Stimulated activated CD8-positive, alpha-beta memory T cell treated with anti-CD3 and anti-CD28 coated beads, Interleukin-15, amount 100 ng/mL, for 4 hours (primary cell): ENCODE measurements around the gene PCDHGA4.
"Not testable (repeated sequence)": the region's sequence is repeated elsewhere in the genome, so short reads cannot be mapped to it uniquely, and the experiment has no call there.

Experiments used
- DNase-seq, 2 donors: peaks; one replicate each; pipeline ENCODE4 v3.0.0-alpha.2; 2020; ENCODE audit warnings: low read depth in 2 of 2

Gene PCDHGA4

DNA sequence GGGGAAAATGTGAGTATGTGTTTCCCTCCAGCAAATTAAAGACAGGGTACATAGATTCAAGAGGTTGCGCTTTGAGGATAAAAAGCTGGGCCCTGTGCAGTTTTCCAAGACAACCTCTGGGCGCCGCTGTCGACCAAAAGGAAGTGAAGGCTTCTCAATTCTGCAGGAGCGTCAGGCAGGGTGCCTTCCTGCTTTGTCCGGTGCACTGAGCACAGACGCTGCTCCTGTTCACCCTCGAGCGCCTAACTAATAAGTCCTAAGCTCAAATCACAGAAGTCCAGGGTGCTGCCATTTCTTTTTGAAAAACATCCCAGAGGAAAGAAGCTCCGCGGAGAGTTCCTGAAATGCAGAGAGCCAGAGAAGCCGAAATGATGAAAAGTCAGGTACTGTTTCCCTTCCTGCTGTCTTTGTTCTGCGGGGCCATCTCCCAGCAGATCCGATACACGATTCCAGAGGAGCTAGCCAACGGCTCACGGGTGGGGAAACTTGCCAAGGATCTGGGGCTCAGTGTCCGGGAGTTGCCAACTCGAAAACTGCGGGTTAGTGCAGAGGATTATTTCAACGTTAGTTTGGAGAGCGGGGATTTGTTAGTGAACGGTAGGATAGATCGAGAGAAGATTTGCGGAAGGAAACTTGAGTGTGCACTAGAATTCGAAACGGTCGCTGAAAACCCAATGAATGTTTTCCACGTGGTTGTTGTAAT is 4.8 kb upstream of the PCDHGA4 start, which contains the start of gene PCDHGB1:
Gene PCDHGB1 (plus strand): TSS at position 183 of the 703 bp plus-strand sequence. CDS start 162 bp downstream, at position 345.
- DNase-seq, result no peak

DNA sequence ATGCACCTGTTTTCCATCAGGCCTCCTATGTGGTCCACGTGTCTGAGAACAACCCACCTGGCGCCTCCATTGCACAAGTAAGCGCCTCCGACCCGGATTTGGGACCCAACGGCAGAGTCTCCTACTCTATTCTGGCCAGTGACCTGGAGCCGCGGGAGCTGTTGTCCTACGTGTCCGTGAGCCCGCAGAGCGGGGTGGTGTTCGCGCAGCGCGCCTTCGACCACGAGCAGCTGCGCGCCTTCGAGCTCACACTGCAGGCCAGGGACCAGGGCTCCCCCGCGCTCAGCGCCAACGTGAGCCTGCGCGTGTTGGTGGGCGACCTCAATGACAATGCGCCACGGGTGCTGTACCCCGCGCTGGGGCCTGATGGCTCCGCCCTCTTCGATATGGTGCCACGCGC is 3.2 kb upstream of the PCDHGA4 start:
- DNase-seq, result no peak

GRCh38 chr5:141355641-141356040 is 820 bp downstream of the PCDHGA4 start:
- DNase-seq, result no peak

- no peak for DNase-seq
These were observed 1.3 kb downstream of the PCDHGA4 start for GRCh38 chr5:141356133-141356532.

GRCh38 chr5:141356950-141357349 is 2.1 kb downstream of the PCDHGA4 start:
- DNase-seq, result no peak

DNA sequence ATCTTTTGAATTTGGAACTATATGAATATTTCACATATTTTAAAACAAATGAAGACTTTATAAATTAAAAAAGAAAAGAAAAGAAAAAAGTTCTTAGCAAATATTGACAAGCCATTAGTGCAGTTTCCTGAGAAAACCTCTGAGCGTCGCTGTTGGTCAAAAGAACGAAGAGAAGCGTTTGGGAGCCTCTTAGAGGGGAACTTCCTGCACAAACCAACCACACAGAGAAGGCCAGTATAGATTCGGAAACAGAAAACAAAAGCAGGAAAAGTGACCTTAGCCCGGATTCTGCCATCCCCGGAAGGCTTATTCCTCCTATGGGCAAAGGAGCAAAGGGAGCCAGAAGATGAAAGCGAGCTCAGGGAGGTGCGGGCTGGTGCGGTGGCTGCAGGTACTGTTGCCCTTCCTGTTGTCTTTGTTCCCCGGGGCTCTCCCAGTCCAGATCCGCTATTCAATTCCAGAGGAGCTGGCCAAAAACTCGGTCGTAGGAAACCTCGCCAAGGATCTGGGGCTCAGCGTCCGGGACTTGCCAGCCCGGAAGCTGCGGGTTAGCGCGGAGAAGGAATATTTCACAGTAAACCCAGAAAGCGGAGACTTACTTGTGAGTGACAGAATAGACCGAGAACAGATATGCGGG is 5.1 kb downstream of the PCDHGA4 start, which contains the start of gene PCDHGB2:
Gene PCDHGB2 (plus strand): TSS at position 205 of the 637 bp plus-strand sequence. CDS start 142 bp downstream, at position 347.
- DNase-seq, result no peak

GRCh38 chr5:141360685-141361084 is 5.9 kb downstream of the PCDHGA4 start:
- DNase-seq, result no peak

GRCh38 chr5:141362719-141363118 is 7.9 kb downstream of the PCDHGA4 start:
- DNase-seq, result no peak

DNA sequence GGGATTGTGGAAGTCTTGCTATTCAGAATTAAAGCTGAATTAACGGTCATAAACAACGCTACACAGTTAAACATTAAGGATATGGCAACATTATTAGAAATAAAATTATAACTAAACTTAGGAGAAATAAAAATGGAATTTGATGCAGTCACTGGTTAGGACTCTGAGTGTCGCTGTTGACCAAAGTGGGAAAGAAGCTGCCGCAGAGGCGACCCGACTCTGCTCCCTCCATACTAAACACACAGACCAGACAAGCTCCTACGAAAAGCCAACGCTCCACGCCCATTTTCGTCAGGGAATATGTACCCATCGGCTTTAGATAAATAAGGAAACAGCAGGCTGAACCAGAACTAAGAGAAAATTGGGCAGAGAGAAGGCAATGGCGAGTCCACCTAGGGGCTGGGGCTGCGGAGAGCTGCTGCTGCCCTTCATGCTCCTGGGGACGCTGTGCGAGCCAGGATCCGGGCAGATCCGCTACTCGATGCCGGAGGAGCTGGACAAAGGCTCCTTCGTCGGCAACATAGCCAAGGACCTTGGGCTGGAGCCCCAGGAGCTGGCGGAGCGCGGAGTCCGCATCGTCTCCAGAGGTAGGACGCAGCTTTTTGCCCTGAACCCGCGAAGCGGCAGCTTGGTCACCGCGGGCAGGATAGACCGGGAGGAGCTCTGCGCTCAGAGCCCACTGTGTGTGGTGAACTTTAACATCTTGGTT is 9.3 kb downstream of the PCDHGA4 start, which contains the start of gene PCDHGA5:
Gene PCDHGA5 (plus strand): TSS at position 211 of the 709 bp plus-strand sequence. CDS start 169 bp downstream, at position 380.
- no peak for DNase-seq

DNA sequence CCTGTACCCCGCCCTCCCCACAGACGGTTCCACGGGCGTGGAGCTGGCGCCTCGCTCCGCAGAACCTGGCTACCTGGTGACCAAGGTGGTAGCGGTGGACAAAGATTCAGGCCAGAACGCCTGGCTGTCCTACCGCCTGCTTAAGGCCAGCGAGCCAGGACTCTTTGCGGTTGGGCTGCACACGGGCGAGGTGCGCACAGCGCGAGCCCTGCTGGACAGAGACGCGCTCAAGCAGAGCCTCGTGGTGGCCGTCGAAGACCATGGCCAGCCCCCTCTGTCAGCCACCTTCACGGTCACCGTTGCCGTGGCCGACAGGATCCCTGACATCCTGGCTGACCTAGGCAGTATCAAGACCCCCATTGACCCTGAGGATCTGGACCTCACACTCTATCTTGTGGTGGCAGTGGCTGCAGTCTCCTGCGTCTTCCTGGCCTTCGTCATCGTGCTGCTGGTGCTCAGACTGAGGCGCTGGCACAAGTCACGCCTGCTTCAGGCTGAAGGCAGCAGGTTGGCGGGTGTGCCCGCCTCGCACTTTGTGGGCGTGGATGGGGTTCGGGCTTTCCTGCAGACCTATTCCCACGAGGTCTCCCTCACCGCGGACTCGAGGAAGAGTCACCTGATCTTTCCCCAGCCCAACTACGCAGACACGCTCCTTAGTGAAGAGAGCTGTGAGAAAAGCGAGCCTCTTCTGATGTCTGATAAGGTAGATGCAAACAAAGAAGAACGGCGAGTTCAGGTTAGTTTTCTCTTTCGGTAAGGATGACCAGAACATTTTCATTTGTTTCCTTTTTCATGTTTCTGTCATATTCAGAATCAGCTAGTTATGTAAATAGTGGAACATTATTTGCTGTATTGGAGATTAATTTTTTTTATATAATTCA is 11.4 kb downstream of the PCDHGA4 start:
- no peak for DNase-seq

GRCh38 chr5:141369994-141370848 is 15.4 kb downstream of the PCDHGA4 start, which contains the start of gene PCDHGB3:
Gene PCDHGB3 (plus strand): TSS chr5:141370242. CDS start chr5:141370395, 153 bp downstream.
- DNase-seq, result no peak

DNA sequence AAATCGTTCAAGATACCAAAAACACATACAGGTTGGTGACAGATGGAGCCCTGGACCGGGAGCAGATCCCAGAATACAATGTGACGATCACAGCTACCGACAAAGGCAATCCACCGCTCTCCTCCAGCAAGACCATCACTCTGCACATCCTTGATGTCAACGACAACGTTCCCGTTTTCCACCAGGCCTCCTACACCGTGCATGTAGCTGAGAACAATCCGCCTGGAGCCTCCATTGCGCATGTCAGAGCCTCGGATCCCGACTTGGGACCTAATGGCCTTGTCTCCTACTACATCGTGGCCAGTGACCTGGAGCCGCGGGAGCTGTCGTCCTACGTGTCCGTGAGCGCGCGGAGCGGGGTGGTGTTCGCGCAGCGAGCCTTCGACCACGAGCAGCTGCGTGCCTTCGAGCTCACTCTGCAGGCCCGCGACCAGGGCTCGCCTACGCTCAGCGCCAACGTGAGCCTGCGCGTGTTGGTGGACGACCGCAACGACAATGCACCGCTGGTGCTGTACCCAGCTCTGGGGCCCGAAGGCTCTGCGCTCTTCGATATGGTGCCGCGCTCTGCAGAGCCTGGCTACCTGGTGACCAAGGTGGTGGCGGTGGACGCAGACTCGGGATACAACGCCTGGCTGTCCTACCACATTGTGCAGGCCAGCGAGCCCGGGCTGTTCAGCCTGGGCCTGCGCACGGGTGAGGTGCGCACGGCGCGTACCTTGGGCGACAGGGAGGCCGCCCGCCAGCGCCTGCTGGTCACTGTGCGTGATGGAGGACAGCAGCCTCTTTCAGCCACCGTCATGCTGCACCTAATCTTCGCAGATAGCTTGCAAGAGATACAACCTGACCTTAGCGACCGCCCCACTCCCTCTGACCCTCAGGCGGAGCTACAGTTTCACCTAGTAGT is 17.0 kb downstream of the PCDHGA4 start:
- no peak for DNase-seq

GRCh38 chr5:141373673-141374317 is 19.0 kb downstream of the PCDHGA4 start, which contains the start of gene PCDHGA6:
Gene PCDHGA6 (plus strand): TSS chr5:141373891. CDS start chr5:141374084, 193 bp downstream.
- no peak for DNase-seq

- no peak for DNase-seq
These were observed 19.8 kb downstream of the PCDHGA4 start for GRCh38 chr5:141374627-141375026.

GRCh38 chr5:141375444-141376155 is 20.8 kb downstream of the PCDHGA4 start:
- DNase-seq, result not testable (repeated sequence)

GRCh38 chr5:141382469-141383294 is 27.9 kb downstream of the PCDHGA4 start, which contains the start of gene PCDHGA7:
Gene PCDHGA7 (plus strand): TSS chr5:141382742. CDS start chr5:141382900, 158 bp downstream.
- no peak for DNase-seq

DNA sequence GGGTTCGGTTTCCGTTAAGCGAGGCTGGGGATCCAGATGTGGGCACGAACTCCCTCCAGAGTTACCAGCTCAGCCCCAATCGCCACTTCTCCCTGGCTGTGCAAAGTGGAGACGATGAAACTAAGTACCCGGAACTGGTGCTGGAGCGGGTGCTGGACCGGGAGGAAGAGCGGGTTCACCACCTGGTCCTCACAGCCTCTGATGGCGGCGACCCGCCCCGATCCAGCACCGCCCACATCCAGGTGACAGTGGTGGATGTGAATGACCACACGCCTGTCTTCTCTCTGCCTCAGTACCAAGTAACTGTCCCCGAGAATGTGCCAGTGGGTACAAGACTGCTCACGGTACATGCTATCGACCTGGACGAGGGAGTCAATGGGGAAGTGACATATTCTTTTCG is 28.5 kb downstream of the PCDHGA4 start:
- no peak for DNase-seq
